Thyroid gland (tissue), 4 donors: ENCODE measurements around the gene FOXD2.

Experiments
- POLR2A ChIP-seq, 2 donors: fragments of 450-650 bp; IDR thresholded peaks; one replicate each; pipeline ENCODE4 v1.6.1; 2017; ENCODE audit warnings: antibody characterized with exemption in 2 of 2, mild to moderate bottlenecking in 2 of 2, moderate library complexity in 1 of 2
- TF ChIP-seq, protein P1 (sequence below), 6 experiments: fragments of 200-600 bp in 3 of 6; fragments of 450-650 bp in 3 of 6; sonication (generic) in 3 of 6; IDR thresholded peaks; one replicate each; pipeline ENCODE4 v1.5.1; 2016 to 2019; ENCODE audit warnings: antibody characterized with exemption in 6 of 6, mild to moderate bottlenecking in 2 of 6, inconsistent platforms in 1 of 6, moderate library complexity in 1 of 6

DNA sequence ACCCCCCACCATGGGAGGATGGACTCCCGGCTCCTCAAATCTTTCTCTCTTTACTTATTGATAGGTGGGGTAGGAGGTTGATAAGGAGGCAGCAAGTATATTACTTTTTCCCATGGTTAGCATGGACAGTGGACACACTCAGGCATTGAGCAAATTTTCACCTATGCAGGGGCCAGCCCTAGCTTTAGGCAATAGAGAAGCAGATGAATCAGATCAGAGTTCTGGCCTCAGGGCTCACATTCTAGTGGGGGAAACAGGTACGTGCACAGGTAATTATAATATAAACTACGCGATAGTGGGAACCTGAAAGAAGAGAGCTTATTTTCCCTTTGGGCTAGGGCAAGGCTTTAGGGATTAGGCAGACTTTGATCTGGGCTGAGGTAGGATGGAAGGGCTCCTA lies 35.3 kb upstream of the FOXD2 start:
- TF ChIP-seq, protein P1, sequence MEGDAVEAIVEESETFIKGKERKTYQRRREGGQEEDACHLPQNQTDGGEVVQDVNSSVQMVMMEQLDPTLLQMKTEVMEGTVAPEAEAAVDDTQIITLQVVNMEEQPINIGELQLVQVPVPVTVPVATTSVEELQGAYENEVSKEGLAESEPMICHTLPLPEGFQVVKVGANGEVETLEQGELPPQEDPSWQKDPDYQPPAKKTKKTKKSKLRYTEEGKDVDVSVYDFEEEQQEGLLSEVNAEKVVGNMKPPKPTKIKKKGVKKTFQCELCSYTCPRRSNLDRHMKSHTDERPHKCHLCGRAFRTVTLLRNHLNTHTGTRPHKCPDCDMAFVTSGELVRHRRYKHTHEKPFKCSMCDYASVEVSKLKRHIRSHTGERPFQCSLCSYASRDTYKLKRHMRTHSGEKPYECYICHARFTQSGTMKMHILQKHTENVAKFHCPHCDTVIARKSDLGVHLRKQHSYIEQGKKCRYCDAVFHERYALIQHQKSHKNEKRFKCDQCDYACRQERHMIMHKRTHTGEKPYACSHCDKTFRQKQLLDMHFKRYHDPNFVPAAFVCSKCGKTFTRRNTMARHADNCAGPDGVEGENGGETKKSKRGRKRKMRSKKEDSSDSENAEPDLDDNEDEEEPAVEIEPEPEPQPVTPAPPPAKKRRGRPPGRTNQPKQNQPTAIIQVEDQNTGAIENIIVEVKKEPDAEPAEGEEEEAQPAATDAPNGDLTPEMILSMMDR (IDR thresholded peaks at IDR 0.05) = no peak
- no peak for TF ChIP-seq POLR2A (IDR thresholded peaks at IDR 0.05)
